Gastroesophageal sphincter (tissue), 3 donors: ENCODE measurements around the gene DHX38.

ENCODE experiments used
- CTCF ChIP-seq, 4 experiments: fragments of 200-600 bp in 2 of 4; fragments of 450-650 bp in 2 of 4; sonication (generic) in 1 of 4; IDR thresholded peaks; one replicate each; pipeline ENCODE4 v1.5.1; 2017 to 2019; ENCODE audit warnings: antibody characterized with exemption in 4 of 4, mild to moderate bottlenecking in 2 of 4, moderate library complexity in 2 of 4
- POLR2A ChIP-seq, 2 donors: fragments of 450-650 bp; IDR thresholded peaks; one replicate each; pipeline ENCODE4 v1.6.1; 2017; ENCODE audit warnings: antibody characterized with exemption in 2 of 2, mild to moderate bottlenecking in 2 of 2, moderate library complexity in 1 of 2
- POLR2AphosphoS5 ChIP-seq: sonication (generic); formaldehyde crosslinking; IDR thresholded peaks from one replicate; pipeline ENCODE4 v1.6.1; 2017; ENCODE audit warnings: antibody characterized with exemption

- TF ChIP-seq CTCF (IDR thresholded peaks at IDR 0.05) (no peak), POLR2AphosphoS5 (no peak), POLR2A (IDR thresholded peaks at IDR 0.05) (no peak)
Observed at GRCh38 chr16:72092832-72093447, 707 bp upstream of the DHX38 start.
